Mammary epithelial cell (primary cell): Measurements from ENCODE around the gene FGFR1OP2.

Experiments used
- CTCF ChIP-seq, 2 donors: IDR thresholded peaks in 1 of 2; conservative IDR thresholded peaks in 1 of 2; 2 replicates each; pipeline ENCODE4 v1.5.1; 2011 to 2012; ENCODE audit warnings: inconsistent platforms in 2 of 2, low read length in 2 of 2, mild to moderate bottlenecking in 2 of 2, control low read depth in 1 of 2, low read depth in 1 of 2; ENCODE audit not compliant: insufficient read depth in 1 of 2; ENCODE audit errors: extremely low read depth in 1 of 2
- EZH2 ChIP-seq: IDR thresholded peaks from 2 replicates; pipeline ENCODE4 v1.6.1; 2012; ENCODE audit warnings: low read length, inconsistent platforms, borderline replicate concordance

GRCh38 chr12:26906024-26906423 lies 32.2 kb upstream of the FGFR1OP2 start:
- TF ChIP-seq EZH2, result no peak
- TF ChIP-seq CTCF (conservative IDR thresholded peaks at IDR 0.05 in 1 of 2, IDR thresholded peaks at IDR 0.05 in 1 of 2; ENCODE audit: extremely low read depth in 1 of 2, insufficient read depth in 1 of 2, low read depth in 1 of 2, low read length in 2 of 2), result no peak
